Fibroblast of peridontal ligament (primary cell): ENCODE data around the gene STAC3.
A peak's percentile ranks its signal among the peaks of the same experiment; 100 is the strongest.

Experiments used
- DNase-seq: peaks from one replicate; pipeline ENCODE4 v3.0.0-alpha.2; 2010; ENCODE audit errors: extremely low read depth

Gene STAC3

GRCh38 chr12:57254506-57255280, 3.7 kb upstream of the STAC3 start:
- DNase-seq = no peak

GRCh38 chr12:57250541-57250940, 446 bp downstream of the STAC3 start:
- DNase-seq = no peak

- no peak for DNase-seq
Measured at GRCh38 chr12:57248934-57249742, 1.8 kb downstream of the STAC3 start.

- DNase-seq = no peak
Measured at GRCh38 chr12:57247041-57247440, 3.9 kb downstream of the STAC3 start.

GRCh38 chr12:57244312-57244696, 6.7 kb downstream of the STAC3 start:
- DNase-seq = no peak

GRCh38 chr12:57243521-57244311, 7.3 kb downstream of the STAC3 start:
- DNase-seq = peak; percentile 70

GRCh38 chr12:57242691-57243454, 8.1 kb downstream of the STAC3 start:
- peak; percentile 35 for DNase-seq

- DNase-seq = no peak
Measured at GRCh38 chr12:57242329-57242690, 8.7 kb downstream of the STAC3 start.

GRCh38 chr12:57241402-57242310, 9.3 kb downstream of the STAC3 start:
- DNase-seq = no peak

- no peak for DNase-seq
Measured at GRCh38 chr12:57240926-57241401, 10.0 kb downstream of the STAC3 start.

- peak; percentile 43 for DNase-seq
Measured at GRCh38 chr12:57240066-57240921, 10.7 kb downstream of the STAC3 start.

GRCh38 chr12:57239587-57240065, 11.4 kb downstream of the STAC3 start:
- DNase-seq = no peak

- peak; percentile 83 for DNase-seq
Measured at GRCh38 chr12:57238854-57239554, 12.0 kb downstream of the STAC3 start.

GRCh38 chr12:57237932-57238853, 12.8 kb downstream of the STAC3 start:
- no peak for DNase-seq

GRCh38 chr12:57237596-57237931, 13.4 kb downstream of the STAC3 start:
- no peak for DNase-seq

GRCh38 chr12:57236925-57237595, 13.9 kb downstream of the STAC3 start:
- no peak for DNase-seq
